Trophoblast cell (in vitro differentiated cells and primary cell): ENCODE results near the gene ANKLE1.

Source experiments
- DNase-seq, 2 donors: peaks; one replicate each; pipeline ENCODE4 v3.0.0-alpha.2; 2016
- H2AFZ ChIP-seq: 2 replicates; pipeline ENCODE4 v1.6.1; 2013; ENCODE audit warnings: low read length, moderate library complexity, mild to moderate bottlenecking; ENCODE audit not compliant: insufficient read depth, poor library complexity
- H2AK5ac ChIP-seq: 2 replicates; pipeline ENCODE4 v1.6.1; 2013; ENCODE audit warnings: mild to moderate bottlenecking, low read length
- H2BK120ac ChIP-seq: 2 replicates; pipeline ENCODE4 v1.6.1; 2013; ENCODE audit warnings: low read length, mild to moderate bottlenecking, moderate library complexity; ENCODE audit not compliant: insufficient read depth, poor library complexity
- H2BK12ac ChIP-seq: 2 replicates; pipeline ENCODE4 v1.6.1; 2013; ENCODE audit warnings: mild to moderate bottlenecking, low read length, moderate library complexity
- H2BK5ac ChIP-seq: 2 replicates; pipeline ENCODE4 v1.6.1; 2013; ENCODE audit warnings: low read length, low read depth, moderate library complexity, mild to moderate bottlenecking; ENCODE audit not compliant: poor library complexity
- H3K14ac ChIP-seq: 2 replicates; pipeline ENCODE4 v1.6.1; 2013; ENCODE audit warnings: mild to moderate bottlenecking, low read length
- H3K18ac ChIP-seq: 2 replicates; pipeline ENCODE4 v1.6.1; 2013; ENCODE audit warnings: mild to moderate bottlenecking, low read length
- H3K23ac ChIP-seq: 2 replicates; pipeline ENCODE4 v1.6.1; 2013; ENCODE audit warnings: low read length
- H3K27ac ChIP-seq: 2 replicates; pipeline ENCODE4 v1.5.1; 2013; ENCODE audit warnings: low read depth, mild to moderate bottlenecking, inconsistent platforms, low read length, moderate library complexity
- H3K27me3 ChIP-seq: 2 replicates; pipeline ENCODE4 v1.6.1; 2013; ENCODE audit warnings: inconsistent platforms, mild to moderate bottlenecking, low read length, moderate library complexity; ENCODE audit not compliant: insufficient read depth
- H3K36me3 ChIP-seq, 2 experiments: 1 replicate in 1 of 2; 2 replicates in 1 of 2; pipeline ENCODE4 v1.6.1; 2013; ENCODE audit warnings: low read length in 2 of 2, mild to moderate bottlenecking in 2 of 2, moderate library complexity in 1 of 2; ENCODE audit not compliant: insufficient read depth in 2 of 2, control insufficient read depth in 1 of 2
- H3K4ac ChIP-seq: 2 replicates; pipeline ENCODE4 v1.6.1; 2013; ENCODE audit warnings: low read depth, mild to moderate bottlenecking, low read length, moderate library complexity
- H3K4me1 ChIP-seq, 2 experiments: 1 replicate in 1 of 2; 2 replicates in 1 of 2; pipeline ENCODE4 v1.6.1; 2013; ENCODE audit warnings: low read length in 2 of 2, mild to moderate bottlenecking in 2 of 2, moderate library complexity in 1 of 2; ENCODE audit not compliant: insufficient read depth in 2 of 2, control insufficient read depth in 1 of 2
- H3K4me2 ChIP-seq: 2 replicates; pipeline ENCODE4 v1.6.1; 2013; ENCODE audit warnings: inconsistent platforms, mild to moderate bottlenecking, low read length, moderate library complexity
- H3K4me3 ChIP-seq: 2 replicates; pipeline ENCODE4 v1.5.1; 2013; ENCODE audit warnings: mild to moderate bottlenecking, low read depth, low read length, inconsistent platforms
- H3K79me1 ChIP-seq: one replicate; pipeline ENCODE4 v1.6.1; 2013; ENCODE audit warnings: low read length
- H3K79me2 ChIP-seq: 2 replicates; pipeline ENCODE4 v1.6.1; 2013; ENCODE audit warnings: low read length, mild to moderate bottlenecking; ENCODE audit not compliant: control insufficient read depth, insufficient read depth, poor library complexity
- H3K9ac ChIP-seq: 2 replicates; pipeline ENCODE4 v1.6.1; 2013; ENCODE audit warnings: mild to moderate bottlenecking, low read length
- H3K9me3 ChIP-seq: 2 replicates; pipeline ENCODE4 v1.6.1; 2013; ENCODE audit warnings: low read depth, mild to moderate bottlenecking, control low read depth, inconsistent platforms, low read length; ENCODE audit not compliant: insufficient read depth
- H4K12ac ChIP-seq: 2 replicates; pipeline ENCODE4 v1.6.1; 2013; ENCODE audit warnings: low read depth, mild to moderate bottlenecking, low read length, moderate library complexity
- H4K8ac ChIP-seq: 2 replicates; pipeline ENCODE4 v1.6.1; 2013; ENCODE audit warnings: low read depth, mild to moderate bottlenecking, low read length, moderate library complexity
- H4K91ac ChIP-seq: one replicate; pipeline ENCODE4 v1.6.1; 2013; ENCODE audit warnings: low read depth, mild to moderate bottlenecking, low read length, moderate library complexity
- WGBS: extraction: QIAGEN DNeasy Blood & Tissue Kit; methylation state at CpG from one replicate; pipeline ENCODE4 v1.1.7; 2013; ENCODE audit warnings: missing lambda C conversion rate; ENCODE audit not compliant: insufficient read length, insufficient coverage; ENCODE audit errors: extremely low coverage; 5-methylcytosine and 5-hydroxymethylcytosine counted together

ANKLE1 gene

GRCh38 chr19:17283504-17283996 lies 1.8 kb downstream of the ANKLE1 start:
- WGBS: no CpG with 5 or more reads among the region's 7 CpGs
- H3K9ac ChIP-seq: no peak overlapping the region

GRCh38 chr19:17285415-17286135 lies 3.9 kb downstream of the ANKLE1 start:
- H2BK5ac ChIP-seq: no peak overlapping the region
- H3K9me3 ChIP-seq: peaks cover 4% of the 10 kb centered on the region
- no peak overlapping the region for H3K9ac ChIP-seq
- H2AFZ ChIP-seq: no peak overlapping the region
- no peak overlapping the region for H3K4me2 ChIP-seq
- H3K79me2 ChIP-seq: no peaks in the 10 kb centered on the region
- no peak overlapping the region for H4K8ac ChIP-seq
- no peak overlapping the region for H3K23ac ChIP-seq
- H2BK120ac ChIP-seq: no peak overlapping the region
- H3K18ac ChIP-seq: no peak overlapping the region
- no peak overlapping the region for H3K27ac ChIP-seq
- no peak overlapping the region for H2BK12ac ChIP-seq
- H4K12ac ChIP-seq: no peak overlapping the region
- no peak overlapping the region for H3K4ac ChIP-seq
- no peak overlapping the region for H2AK5ac ChIP-seq
- peaks cover 0 to 2% of the 10 kb centered on the region in 2 experiments for H3K36me3 ChIP-seq
- no peaks in the 10 kb centered on the region for H3K27me3 ChIP-seq
- H4K91ac ChIP-seq: no peak overlapping the region
- no peak overlapping the region for H3K4me3 ChIP-seq
- peaks cover 6 to 9% of the 10 kb centered on the region in 2 experiments for H3K4me1 ChIP-seq
- no peak overlapping the region for H3K14ac ChIP-seq
- no peak for DNase-seq
- peaks cover 4% of the 10 kb centered on the region for H3K79me1 ChIP-seq
- no CpG with 5 or more reads among the region's 18 CpGs for WGBS

More at GRCh38 chr19:17283504-17283996, 1.8 kb downstream of the ANKLE1 start:
- H3K36me3 ChIP-seq: peaks cover 11% of the 10 kb centered on the region in 2 experiments
- H3K79me1 ChIP-seq: peaks cover 4% of the 10 kb centered on the region
- no peak overlapping the region for H2BK5ac ChIP-seq
- H3K4me3 ChIP-seq: no peak overlapping the region
- H3K4ac ChIP-seq: no peak overlapping the region
- H2AFZ ChIP-seq: no peak overlapping the region
- no peak for DNase-seq
- H4K91ac ChIP-seq: no peak overlapping the region
- H3K4me2 ChIP-seq: no peak overlapping the region
- H3K18ac ChIP-seq: no peak overlapping the region
- H3K14ac ChIP-seq: no peak overlapping the region
- peaks cover 4% of the 10 kb centered on the region for H3K9me3 ChIP-seq
- no peak overlapping the region for H2BK12ac ChIP-seq
- H3K27ac ChIP-seq: no peak overlapping the region
- no peaks in the 10 kb centered on the region for H3K79me2 ChIP-seq
- H3K4me1 ChIP-seq: peaks cover 6% of the 10 kb centered on the region in 2 experiments
- no peak overlapping the region for H4K8ac ChIP-seq
- H2AK5ac ChIP-seq: no peak overlapping the region
- H3K23ac ChIP-seq: no peak overlapping the region
- no peaks in the 10 kb centered on the region for H3K27me3 ChIP-seq
- H4K12ac ChIP-seq: no peak overlapping the region
- no peak overlapping the region for H2BK120ac ChIP-seq

GRCh38 chr19:17286263-17286662 lies 4.6 kb downstream of the ANKLE1 start:
- Histone ChIP-seq H2BK120ac (no peak overlapping the region), H3K23ac (no peak overlapping the region), H3K79me2 (no peaks in the 10 kb centered on the region), H3K27ac (no peak overlapping the region), H2BK5ac (no peak overlapping the region), H3K9me3 (peaks cover 4% of the 10 kb centered on the region), H3K4me3 (no peak overlapping the region), H3K4me1 (peaks cover 6 to 9% of the 10 kb centered on the region in 2 experiments), H3K79me1 (peaks cover 4% of the 10 kb centered on the region), H3K27me3 (no peaks in the 10 kb centered on the region), H3K14ac (no peak overlapping the region), H2AK5ac (peak overlapping the region; percentile 2), H3K4ac (no peak overlapping the region), H4K91ac (no peak overlapping the region), H2AFZ (no peak overlapping the region), H4K12ac (no peak overlapping the region), H2BK12ac (no peak overlapping the region), H3K9ac (no peak overlapping the region), H3K36me3 (peaks cover 0 to 2% of the 10 kb centered on the region in 2 experiments), H3K18ac (no peak overlapping the region), H4K8ac (no peak overlapping the region), H3K4me2 (no peak overlapping the region)
- no peak for DNase-seq
- whole genome bisulfite sequencing: no CpG with 5 or more reads among the region's 11 CpGs

GRCh38 chr19:17286752-17287151 lies 5.1 kb downstream of the ANKLE1 start:
- H3K4me3 ChIP-seq: no peak overlapping the region
- no peak overlapping the region for H3K27ac ChIP-seq
- no peak overlapping the region for H2AK5ac ChIP-seq
- H3K14ac ChIP-seq: no peak overlapping the region
- H3K79me2 ChIP-seq: no peaks in the 10 kb centered on the region
- DNase-seq: peak; percentile 54 to 73
- no peak overlapping the region for H3K23ac ChIP-seq
- no peak overlapping the region for H3K4ac ChIP-seq
- peaks cover 0 to 3% of the 10 kb centered on the region in 2 experiments for H3K36me3 ChIP-seq
- no peak overlapping the region for H3K9ac ChIP-seq
- peaks cover 4% of the 10 kb centered on the region for H3K9me3 ChIP-seq
- H3K4me1 ChIP-seq: peaks cover 6 to 9% of the 10 kb centered on the region in 2 experiments
- WGBS: no CpG with 5 or more reads among the region's 9 CpGs
- no peak overlapping the region for H4K91ac ChIP-seq
- no peak overlapping the region for H2AFZ ChIP-seq
- H4K8ac ChIP-seq: no peak overlapping the region
- H3K18ac ChIP-seq: no peak overlapping the region
- no peak overlapping the region for H4K12ac ChIP-seq
- no peak overlapping the region for H3K4me2 ChIP-seq
- no peak overlapping the region for H2BK12ac ChIP-seq
- H3K27me3 ChIP-seq: no peaks in the 10 kb centered on the region
- no peak overlapping the region for H2BK5ac ChIP-seq
- H3K79me1 ChIP-seq: peaks cover 4% of the 10 kb centered on the region
- no peak overlapping the region for H2BK120ac ChIP-seq
